GM19452 (cell line): ENCODE results near the gene SAMD9L.
"Not testable (repeated sequence)": the region's sequence is repeated elsewhere in the genome, so short reads cannot be mapped to it uniquely, and the experiment has no call there.

Experiments
- ATAC-seq: cut with Tn5 transposase; IDR thresholded peaks from one replicate; pipeline ENCODE4 v1.9.1; 2021; ENCODE audit not compliant: unreplicated experiment

Gene SAMD9L

DNA sequence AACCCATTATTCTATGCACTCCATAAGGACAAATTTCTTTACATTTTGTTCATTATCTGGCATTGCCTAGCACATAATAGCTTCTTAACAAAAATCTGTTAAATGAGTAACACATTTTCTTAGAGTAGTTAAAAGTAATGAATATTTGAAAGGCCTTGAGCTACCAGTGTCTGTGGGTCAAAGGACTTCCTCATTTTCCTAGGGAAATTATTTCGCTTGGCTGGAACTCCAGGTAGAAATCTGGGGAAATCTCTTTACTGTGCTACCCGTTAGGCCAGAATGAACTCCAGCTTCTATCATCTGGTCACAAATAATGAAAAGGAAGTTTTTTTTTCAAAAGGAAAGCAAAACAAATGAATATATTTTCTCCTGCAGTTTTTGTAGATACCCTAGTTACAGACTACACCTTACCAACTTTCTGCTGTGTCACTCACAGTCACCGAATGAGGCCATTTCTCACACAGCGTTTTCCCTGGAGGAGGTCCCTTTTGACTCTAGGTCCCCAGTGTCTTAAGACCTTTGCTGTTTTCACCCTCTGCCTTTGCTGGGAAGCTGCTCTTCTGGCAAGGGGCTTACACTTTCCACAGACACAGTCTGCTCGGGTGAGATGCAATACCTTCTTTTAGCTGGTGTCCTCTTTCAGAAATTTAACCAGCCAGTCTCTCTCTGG, 1.6 kb downstream of the SAMD9L start:
- ATAC-seq: peak; percentile 36

DNA sequence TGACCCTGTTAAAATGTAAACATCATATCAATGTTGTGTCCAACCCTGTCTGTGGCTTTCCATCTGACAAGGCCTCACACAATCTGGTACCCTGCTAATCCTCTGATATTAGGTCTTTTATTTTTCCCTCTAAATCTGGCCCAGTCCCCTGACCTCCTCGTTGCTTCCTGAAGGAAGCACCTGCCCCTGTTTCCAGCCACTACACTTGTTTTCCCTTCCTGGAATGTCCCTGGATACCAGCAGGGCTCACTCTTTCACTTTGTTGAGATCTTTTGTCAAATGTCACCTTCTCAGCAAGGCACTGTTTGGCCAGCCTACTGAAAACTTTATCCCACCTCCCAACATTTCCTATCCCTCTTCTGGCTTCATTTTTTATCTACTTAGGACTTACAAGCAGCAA, 2.1 kb downstream of the SAMD9L start:
- ATAC-seq: no peak

DNA sequence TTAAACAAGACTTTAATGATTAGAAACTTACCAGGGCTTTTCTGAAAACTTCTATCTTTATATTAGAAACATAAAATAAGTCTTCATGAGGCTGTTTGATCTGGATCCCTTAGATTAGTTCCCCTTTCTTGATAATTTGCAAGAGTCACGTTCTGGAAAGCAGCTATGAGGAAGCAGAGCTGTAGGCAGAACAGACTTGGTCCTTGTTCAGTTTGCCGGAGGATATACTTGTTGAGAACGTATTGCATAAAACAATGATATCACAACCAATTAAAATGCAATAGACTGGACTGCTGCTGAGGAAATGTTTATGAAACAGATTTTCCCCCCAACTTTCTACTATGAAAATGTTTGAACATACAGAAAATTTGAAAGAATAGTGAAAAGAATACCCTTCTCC, 2.8 kb downstream of the SAMD9L start:
- no peak for ATAC-seq

DNA sequence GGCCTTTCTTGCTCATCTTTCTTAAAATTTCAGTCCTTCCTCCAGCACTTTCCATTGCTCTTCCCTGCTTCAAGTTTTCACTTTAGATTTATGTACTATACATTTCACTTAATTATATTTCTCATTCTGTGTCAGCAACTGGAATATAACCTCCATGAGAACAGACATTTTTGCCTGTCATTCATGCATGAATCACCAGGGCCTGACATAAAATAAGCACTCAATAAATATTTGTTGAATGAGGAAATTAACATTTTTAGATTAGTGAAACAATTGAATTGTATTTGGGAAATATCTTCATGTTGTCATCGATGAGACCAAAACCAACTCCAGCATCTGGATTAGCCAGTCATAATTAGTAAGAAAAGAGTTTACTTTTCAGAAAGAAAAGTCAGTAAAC, 6.1 kb downstream of the SAMD9L start:
- ATAC-seq: no peak

DNA sequence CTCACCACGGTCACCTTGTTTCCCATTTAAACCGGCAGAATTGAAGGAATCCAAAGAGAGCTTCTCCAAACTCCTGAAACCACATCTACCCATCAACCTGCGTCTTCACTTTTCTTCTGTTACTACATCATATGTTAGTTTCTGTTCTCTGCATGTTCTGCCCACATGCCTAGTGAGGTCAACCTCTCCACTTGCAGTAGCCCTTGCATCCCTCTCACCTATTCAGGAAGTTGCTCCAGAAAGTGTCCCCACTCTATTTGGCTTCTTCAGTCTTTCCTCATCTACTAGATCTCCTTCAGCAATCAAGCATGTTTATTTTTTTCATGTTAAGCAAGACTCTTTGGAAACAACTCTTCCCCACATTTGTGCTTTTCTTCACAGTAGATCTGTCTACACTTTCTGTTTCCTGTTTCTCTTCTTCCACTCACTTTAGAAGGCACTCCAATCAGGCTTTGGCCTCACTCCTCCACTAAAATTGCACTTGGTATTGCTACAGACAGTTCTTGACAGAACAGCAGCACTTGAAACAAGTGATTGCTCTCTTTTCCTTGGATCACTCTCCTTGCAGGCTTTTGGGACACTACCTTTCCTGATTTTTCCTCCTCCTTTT, 7.5 kb downstream of the SAMD9L start:
- no peak for ATAC-seq

DNA sequence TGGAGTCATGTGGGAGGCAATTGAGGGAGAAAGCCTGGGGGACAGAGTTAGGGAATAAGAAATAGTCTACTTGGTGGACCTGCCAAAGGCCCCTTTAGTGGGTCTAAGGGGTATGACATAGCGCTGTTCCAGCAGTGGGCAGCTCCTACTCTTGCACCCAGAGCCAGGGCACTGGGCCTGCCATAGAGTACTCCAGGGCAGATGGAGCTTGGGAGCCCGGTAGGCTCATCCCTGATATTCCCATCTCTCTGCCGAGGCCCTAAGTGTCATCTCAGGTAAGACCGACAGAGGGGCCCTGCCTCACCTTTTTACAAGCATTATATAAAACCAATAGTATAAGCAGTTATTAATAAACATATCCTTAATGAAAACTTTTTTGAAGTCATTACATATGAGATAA, 9.6 kb downstream of the SAMD9L start:
- ATAC-seq: no peak

DNA sequence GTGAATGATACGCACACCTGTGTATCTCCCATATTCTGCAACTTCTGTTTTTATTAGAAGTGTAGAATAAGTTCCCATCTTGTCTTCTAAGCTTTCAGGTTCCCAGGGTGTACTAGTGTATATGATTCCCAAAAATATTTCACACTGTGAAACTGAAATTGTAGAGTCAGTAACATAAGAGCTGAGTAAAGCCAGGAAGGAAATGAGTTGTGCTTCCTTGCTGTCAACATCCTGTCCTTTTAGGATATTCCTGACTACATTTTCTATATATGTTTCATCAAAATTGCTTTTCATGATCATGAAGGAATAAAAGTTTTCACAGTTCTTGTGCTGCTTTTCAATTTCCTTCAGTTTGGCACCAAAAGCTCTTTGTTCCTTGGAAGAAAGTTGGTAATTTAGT, 15.2 kb downstream of the SAMD9L start:
- ATAC-seq: no peak

DNA sequence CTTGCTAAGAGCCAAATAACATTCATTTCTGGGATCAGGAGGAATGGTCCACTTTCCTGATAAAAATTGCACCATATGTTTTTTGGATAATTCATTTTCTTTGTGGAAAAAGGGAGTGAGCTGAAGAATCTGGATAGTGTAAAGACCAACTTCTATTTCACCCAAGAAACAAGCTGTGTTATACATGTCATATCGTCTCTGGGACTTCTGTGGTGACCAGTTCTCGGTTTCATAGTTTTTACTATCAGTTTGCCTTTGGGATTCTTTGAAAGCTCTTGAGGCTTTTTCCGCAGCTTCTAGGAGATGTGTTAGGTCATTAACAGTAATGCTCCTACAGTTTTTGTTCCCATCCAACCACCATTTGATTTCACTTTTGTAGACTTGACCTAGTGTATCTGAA, 16.0 kb downstream of the SAMD9L start:
- no peak for ATAC-seq

DNA sequence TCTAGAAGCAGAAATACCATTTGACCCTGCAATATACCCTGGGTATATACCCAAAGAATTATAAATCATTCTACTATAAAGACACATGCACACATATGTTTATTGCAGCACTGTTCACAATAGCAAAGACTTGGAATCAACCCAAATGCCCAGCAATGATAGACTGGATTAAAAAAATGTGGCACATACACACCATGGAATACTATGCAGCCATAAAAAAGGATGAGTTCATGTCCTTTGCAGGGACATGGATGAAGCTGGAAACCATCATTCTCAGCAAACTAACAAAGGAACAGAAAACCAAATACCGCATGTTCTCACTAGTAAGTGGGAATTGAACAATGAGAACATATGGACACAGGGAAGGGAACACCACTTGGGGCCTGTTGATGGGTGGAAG, 21.2 kb downstream of the SAMD9L start:
- not testable (repeated sequence) for ATAC-seq

DNA sequence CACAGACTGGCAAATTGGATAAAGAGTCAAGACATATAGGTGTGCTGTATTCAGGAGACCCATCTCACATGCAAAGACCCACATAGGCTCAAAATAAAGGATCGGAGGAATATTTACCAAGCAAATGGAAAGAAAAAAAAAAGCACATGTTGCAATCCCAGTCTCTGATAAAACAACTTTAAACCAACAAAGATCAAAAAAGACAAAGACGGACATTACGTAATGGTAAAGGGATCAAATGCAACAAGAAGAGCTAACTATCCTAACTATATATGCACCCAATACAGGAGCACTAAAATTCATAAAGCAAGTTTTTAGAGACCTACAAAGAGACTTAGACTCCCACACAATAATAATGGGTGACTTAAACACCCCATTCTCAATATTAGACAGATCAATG, 24.7 kb downstream of the SAMD9L start:
- ATAC-seq: not testable (repeated sequence)

DNA sequence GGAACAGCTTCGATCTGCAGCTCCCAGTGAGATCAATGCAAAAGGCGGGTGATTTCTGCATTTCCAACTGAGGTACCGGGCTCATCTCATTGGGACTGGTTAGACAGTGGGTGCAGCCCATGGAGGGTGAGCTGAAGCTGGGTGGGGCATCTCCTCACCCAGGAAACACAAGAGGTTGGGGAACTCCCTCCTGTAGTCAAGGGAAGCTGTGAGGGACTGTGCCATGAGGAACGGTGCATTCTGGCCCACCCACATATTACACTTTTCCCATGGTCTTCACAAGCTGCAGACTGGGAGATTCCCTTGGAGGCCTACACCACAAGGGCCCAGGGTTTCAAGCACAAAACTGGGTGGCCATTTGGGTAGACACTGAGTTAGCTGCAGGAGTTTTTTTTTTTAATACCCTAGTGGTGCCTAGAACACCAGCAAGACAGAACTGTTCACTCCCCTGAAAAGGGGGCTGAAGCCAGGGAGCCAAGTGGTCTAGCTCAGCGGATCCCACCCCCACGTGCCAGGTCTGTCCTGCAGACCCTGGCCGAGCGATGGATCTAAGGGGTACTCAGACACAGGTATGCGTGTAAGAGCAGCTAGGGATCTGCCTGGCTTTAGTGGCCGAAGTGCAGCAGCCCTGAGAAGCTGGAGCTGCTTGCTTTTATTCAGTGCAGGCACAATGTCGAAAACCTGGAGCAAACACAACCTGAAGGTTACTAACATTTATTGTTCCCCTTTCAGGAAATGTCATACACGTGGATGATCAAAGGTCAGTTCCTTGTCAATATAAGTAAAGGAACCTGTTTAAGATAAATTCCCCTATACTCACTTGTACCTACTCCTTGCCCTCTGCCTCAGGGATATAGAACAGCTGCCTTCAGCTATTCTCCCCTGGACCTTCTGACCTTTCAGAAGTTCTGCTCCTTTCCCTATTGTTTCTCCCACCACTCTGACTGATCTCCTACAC, 27.3 kb downstream of the SAMD9L start:
- no peak for ATAC-seq

DNA sequence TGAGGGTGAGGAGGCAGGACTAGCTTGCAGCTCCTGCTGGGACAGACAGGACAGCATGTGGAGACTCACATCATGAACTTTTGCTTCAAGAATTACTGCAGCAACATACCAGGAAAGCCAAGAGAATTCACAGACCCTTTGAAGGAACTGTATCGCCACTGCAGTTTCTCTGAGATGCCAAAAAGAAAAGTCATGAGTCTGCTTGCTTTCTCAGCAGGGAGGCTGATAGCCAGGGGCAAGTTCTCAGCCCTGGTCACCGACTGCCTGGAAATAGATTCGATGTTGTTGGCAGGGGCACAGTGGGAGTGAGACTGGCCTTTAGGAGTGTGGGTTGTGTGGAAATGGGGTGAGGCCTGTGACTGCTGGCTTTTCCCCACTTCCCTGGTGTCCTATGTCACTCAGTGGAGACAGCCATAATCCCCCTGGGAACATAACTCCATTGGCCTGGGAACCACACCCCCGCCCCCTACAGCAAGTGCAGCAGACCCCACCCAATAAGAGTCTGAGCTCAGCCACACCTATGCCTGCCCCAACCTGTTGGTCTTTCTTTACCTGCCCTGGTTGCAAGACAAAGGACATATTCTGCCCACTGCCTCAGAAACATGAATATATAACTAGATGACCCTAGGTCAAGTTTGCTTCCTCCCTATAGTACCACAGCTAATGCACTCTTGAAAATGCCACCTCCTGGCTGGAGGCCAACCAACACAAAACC, 28.8 kb downstream of the SAMD9L start:
- no peak for ATAC-seq

DNA sequence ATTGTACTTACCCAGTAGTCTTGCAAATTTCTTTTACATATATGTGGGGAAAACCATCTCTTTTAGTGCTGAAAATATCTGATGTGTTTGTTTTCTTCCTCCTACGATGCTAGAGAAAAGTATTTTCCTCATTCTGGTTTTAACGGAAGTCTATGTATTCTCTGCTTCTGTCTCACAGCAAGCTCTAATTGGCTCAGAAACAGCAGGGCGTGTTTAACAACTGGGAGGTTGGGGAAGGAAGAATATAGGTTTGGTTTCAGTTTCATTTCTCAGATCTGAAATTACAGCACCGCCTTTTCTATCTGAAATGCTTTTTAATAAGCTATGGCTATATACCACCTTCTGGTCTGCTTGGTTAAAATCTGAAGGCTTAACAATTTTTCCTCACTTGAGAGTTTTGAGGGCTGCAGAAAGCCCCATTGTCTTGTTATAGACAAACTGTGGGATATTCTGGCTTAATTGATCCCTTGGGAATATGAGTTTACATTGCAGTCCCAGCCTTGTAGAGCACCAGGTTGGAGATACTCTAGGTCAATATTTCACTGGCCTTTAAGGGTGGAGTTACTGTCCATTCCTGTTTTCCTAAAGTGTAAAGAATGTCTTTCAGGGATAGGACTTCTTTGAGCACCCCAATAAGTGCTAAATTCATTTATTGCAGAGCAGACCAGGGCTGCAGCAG, 30.2 kb downstream of the SAMD9L start, which contains the start of gene SAMD9:
Gene SAMD9 (minus strand): TSS at position 128 of the 679 bp plus-strand sequence. CDS start 11,882 bp downstream, outside the sequence.
- ATAC-seq: peak; percentile 99

DNA sequence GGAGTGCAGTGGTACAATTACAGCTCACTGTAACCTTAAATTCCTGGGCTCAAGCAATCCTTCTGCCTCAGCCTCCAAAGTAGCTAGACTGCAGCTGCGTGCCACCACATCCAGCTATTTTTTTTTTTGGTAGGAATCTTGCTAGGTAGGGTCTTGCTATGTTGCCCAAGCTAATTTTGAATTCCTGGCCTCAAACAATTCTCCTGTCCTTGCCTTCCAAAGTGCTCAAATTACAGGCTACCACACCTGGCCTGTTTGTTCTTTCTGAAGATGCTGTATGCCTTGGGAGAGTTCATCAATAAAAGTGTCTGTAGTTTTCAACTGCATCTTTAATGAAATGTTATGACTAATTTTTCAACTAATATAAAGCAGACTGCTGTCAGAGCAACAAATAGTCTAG, 30.9 kb downstream of the SAMD9L start:
- ATAC-seq: no peak

DNA sequence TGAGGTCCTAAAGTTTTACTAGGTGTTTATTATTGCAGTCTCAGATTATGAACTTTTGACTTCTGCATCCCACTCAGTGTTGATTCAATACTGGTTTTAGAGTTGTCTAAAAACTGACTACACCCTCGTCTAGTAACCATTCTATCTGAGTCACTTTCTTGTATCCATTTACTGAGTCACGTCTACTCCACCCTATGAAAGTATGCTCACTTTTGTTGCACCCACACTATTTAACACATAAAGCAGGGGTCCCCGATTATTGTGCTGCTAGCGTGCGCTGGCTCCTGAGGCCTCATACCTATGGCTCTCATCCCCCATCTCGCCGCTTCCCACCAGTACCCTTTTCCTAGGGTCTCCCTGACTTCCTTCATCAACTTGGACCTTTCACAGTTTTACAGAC, 32.4 kb downstream of the SAMD9L start:
- no peak for ATAC-seq

DNA sequence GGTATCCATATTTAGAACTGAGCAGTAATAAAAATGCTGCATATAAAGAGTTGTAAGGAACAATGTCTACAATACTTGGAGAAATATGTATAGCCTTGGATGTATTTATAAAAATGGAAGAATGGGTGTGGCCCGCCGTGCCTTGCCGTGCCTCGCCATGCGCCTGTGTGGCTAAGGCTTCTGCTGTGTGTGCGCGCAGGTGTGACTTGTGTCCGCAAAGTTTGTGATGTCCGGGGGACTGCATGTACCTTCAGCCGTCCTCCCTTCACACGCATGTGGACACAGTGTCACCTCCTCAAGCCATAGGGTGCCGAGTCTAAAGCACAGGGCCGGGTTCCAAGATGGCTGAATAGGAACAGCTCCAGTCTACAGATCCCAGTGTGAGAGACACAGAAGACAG, 40.2 kb downstream of the SAMD9L start:
- ATAC-seq: no peak

DNA sequence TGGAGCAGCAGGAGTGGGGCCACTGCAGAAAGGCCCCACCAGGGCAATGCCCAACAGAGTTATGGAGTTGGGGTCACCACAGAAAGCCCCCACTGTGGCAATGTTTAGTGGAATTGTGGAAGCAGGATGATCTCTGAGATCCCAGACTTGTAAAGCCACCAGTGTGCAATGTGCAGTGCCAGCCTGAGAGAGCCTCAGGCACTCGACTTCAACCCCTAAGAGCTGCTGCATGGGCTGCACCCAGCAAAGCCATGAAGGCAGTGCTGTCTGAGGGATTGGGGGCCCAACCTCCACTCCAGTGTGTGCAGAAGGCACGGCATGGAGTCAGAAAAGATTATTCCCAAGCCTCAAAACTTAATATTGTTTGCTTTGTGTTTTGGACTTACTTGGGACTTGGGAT, 50.8 kb downstream of the SAMD9L start:
- no peak for ATAC-seq

DNA sequence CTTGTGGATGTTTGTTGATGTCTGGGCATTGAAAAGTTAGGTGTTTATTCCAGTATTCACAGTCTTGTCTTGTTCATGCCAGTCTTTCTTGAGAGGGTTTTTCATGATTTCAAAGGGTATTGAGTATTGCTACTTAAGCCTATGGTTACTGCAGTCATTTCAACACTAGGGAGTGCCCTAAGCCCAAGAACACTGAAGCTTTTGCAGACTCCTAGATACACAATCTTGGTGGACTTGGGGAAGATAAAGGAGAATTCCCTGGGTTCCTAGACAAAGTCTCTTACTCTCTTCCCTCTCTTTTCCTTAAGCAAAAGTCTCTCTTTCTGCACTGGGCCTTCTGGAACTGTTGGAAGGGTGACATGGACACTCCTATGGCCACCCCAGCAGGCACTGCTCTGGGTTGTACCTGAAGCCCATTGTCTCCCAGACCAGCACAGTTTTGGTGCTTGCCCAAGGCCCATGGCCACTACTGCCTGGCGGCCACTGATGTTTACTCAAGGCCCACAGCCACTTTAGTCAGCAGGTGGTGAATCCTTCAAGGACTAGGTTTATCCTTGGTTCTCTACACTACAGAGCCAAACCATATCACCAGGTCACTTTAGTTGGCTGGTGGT, 55.3 kb downstream of the SAMD9L start:
- peak; percentile 55 for ATAC-seq
